Calu3 (cell line): ENCODE measurements around the gene FTO. TPM values are rescaled to one million over a fixed set of nuclear protein-coding genes. Genes with fewer than 3 reads are reported as not detected.

Experiments used
- BruUV-seq: library from RNA; stranded (reverse); fragments of 400-500 nt; replicated peaks from 2 replicates; lab custom pipeline; 2021; lab: Mats Ljungman, UMichigan
- CTCF ChIA-PET: fragments of 300-600 bp; sonication (Branson Sonifier 250); formaldehyde crosslinking; loops from one replicate; lab custom pipeline; 2022; ENCODE audit warnings: antibody characterized with exemption; lab: Charles Lee
- DNase-seq: peaks from one replicate; pipeline ENCODE4 v3.0.0; 2022
- H3K27ac Mint-ChIP-seq: one replicate; pipeline ENCODE4 v1.8.0; 2022; ENCODE audit warnings: mixed read lengths; ENCODE audit not compliant: unreplicated experiment
- H3K27me3 Mint-ChIP-seq: one replicate; pipeline ENCODE4 v1.8.0; 2022; ENCODE audit warnings: mixed read lengths; ENCODE audit not compliant: unreplicated experiment
- H3K36me3 Mint-ChIP-seq: one replicate; pipeline ENCODE4 v1.8.0; 2022; ENCODE audit warnings: mild to moderate bottlenecking, moderate library complexity, mixed read lengths; ENCODE audit not compliant: insufficient read depth, unreplicated experiment
- H3K4me1 Mint-ChIP-seq: one replicate; pipeline ENCODE4 v1.8.0; 2022; ENCODE audit warnings: mild to moderate bottlenecking, low read depth, mixed read lengths; ENCODE audit not compliant: unreplicated experiment
- H3K4me3 Mint-ChIP-seq: one replicate; pipeline ENCODE4 v1.8.0; 2022; ENCODE audit warnings: mild to moderate bottlenecking, low read depth, moderate library complexity, mixed read lengths; ENCODE audit not compliant: unreplicated experiment
- H3K9me3 Mint-ChIP-seq: one replicate; pipeline ENCODE4 v1.8.0; 2022; ENCODE audit warnings: low read depth, mixed read lengths; ENCODE audit not compliant: unreplicated experiment
- CTCF ChIP-seq: fragments of 200-600 bp; IDR thresholded peaks from one replicate; pipeline ENCODE4 v1.8.0; 2022; ENCODE audit warnings: antibody characterized with exemption; ENCODE audit not compliant: unreplicated experiment
- intact Hi-C: fragments of 100-400 bp; cut with micrococcal nuclease; formaldehyde crosslinking; loops from one replicate; pipeline ENCODE4 v1.10.0; 2022; ENCODE audit not compliant: unreplicated experiment
- total RNA-seq: library from RNA; stranded (reverse); gene quantifications from 2 replicates; pipeline ENCODE4 v1.2.3, GENCODE V29; 2022

FTO gene
- total RNA-seq, 1 experiment from 2014 or later, result 68.9 TPM

GRCh38 chr16:53780051-53780450 is 76.1 kb downstream of the FTO start:
- DNase-seq, result peak; percentile 66
- Mint-ChIP-seq H3K27ac (peak overlapping the region; percentile 86), H3K4me1 (peaks cover 72% of the 10 kb centered on the region), H3K36me3 (no peaks in the 10 kb centered on the region), H3K9me3 (no peaks in the 10 kb centered on the region), H3K4me3 (peak overlapping the region; percentile 41), H3K27me3 (no peaks in the 10 kb centered on the region)
- TF ChIP-seq CTCF, result no peak
- no TSS peak for BruUV-seq
- intact Hi-C loops, result loop anchor here (2.0 to 5.0 kb wide), 2 partner anchors 37 to 47 kb away; no protein-coding TSS in a partner anchor
- CTCF ChIA-PET, result interaction anchor here (0.8 to 1.5 kb wide), 4 partner anchors 12 to 230 kb away, joined by 3 to 7 read pairs (median 4); no protein-coding TSS in a partner anchor

- H3K36me3 Mint-ChIP-seq, result no peaks in the 10 kb centered on the region
- H3K27me3 Mint-ChIP-seq, result no peaks in the 10 kb centered on the region
- H3K9me3 Mint-ChIP-seq, result no peaks in the 10 kb centered on the region
- H3K27ac Mint-ChIP-seq, result peak overlapping the region; percentile 43
- BruUV-seq, result no TSS peak
- peak; percentile 28 for DNase-seq
- CTCF ChIA-PET, result interaction anchor here (0.5 kb wide), 2 partner anchors 24 to 145 kb away, joined by 3 to 4 read pairs; no protein-coding TSS in a partner anchor
- no peak for TF ChIP-seq CTCF
- H3K4me3 Mint-ChIP-seq, result peak overlapping the region; percentile 9
- peaks cover 69% of the 10 kb centered on the region for H3K4me1 Mint-ChIP-seq
- intact Hi-C loops, result loop anchor here (2.0 to 5.0 kb wide), 2 partner anchors 36 to 46 kb away; no protein-coding TSS in a partner anchor
Observed at GRCh38 chr16:53781023-53781605, 77.2 kb downstream of the FTO start.

GRCh38 chr16:53782148-53782547 is 78.2 kb downstream of the FTO start:
- no peaks in the 10 kb centered on the region for H3K9me3 Mint-ChIP-seq
- BruUV-seq, result no TSS peak
- H3K27me3 Mint-ChIP-seq, result no peaks in the 10 kb centered on the region
- DNase-seq, result peak; percentile 28
- intact Hi-C loops, result loop anchor here (5.0 kb wide), 1 partner anchor 35 kb away; no protein-coding TSS in a partner anchor
- peak overlapping the region; percentile 43 for H3K27ac Mint-ChIP-seq
- no peaks in the 10 kb centered on the region for H3K36me3 Mint-ChIP-seq
- peaks cover 66% of the 10 kb centered on the region for H3K4me1 Mint-ChIP-seq
- TF ChIP-seq CTCF, result no peak
- peak overlapping the region; percentile 9 for H3K4me3 Mint-ChIP-seq
- CTCF ChIA-PET, result interaction anchor here (1.1 kb wide), 1 partner anchor 34 kb away, joined by 4 read pairs; no protein-coding TSS in a partner anchor

GRCh38 chr16:53784291-53784690 is 80.3 kb downstream of the FTO start:
- no peaks in the 10 kb centered on the region for H3K9me3 Mint-ChIP-seq
- no peak overlapping the region for H3K4me3 Mint-ChIP-seq
- H3K4me1 Mint-ChIP-seq, result peaks cover 58% of the 10 kb centered on the region
- intact Hi-C loops, result loop anchor here (5.0 kb wide), 1 partner anchor 33 kb away; no protein-coding TSS in a partner anchor
- BruUV-seq, result no TSS peak
- no peaks in the 10 kb centered on the region for H3K27me3 Mint-ChIP-seq
- no peak for TF ChIP-seq CTCF
- no peaks in the 10 kb centered on the region for H3K36me3 Mint-ChIP-seq
- DNase-seq, result no peak
- H3K27ac Mint-ChIP-seq, result peak overlapping the region; percentile 51
- CTCF ChIA-PET, result interaction anchor here (1.2 kb wide), 1 partner anchor 9 kb away, joined by 5 read pairs; no protein-coding TSS in a partner anchor
